Globus pallidus (tissue), 1 donor: Measurements from ENCODE around the gene TXNL1.

Experiments used
- DNase-seq: peaks from one replicate; pipeline ENCODE4 v3.0.0-alpha.2; 2015; ENCODE audit warnings: low spot score

The TXNL1 gene

DNA sequence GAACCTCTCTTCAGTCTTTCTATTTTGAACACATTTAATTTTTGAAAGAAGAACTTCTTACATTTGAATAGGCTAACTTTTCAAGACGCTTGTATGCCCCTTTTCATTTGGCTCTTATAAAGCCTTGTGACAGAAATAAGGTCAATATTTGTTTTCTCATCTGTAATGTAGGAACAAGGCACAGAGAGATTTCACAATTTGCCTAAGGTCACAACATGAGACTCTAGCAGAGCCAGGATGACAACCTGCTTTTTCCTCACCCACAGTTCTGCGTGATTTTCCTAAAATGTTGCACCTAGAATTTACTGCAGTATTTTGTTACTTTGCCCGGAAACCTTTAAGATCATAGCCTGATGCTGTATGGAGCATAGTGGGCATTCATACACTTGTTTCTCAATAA, 67.4 kb downstream of the TXNL1 start:
- DNase-seq, result no peak

GRCh38 chr18:56569416-56569815, 69.0 kb downstream of the TXNL1 start:
- DNase-seq, result peak; percentile 18

GRCh38 chr18:56568986-56569385, 69.4 kb downstream of the TXNL1 start:
- DNase-seq, result peak; percentile 33

GRCh38 chr18:56565551-56566345, 72.6 kb downstream of the TXNL1 start:
- DNase-seq, result no peak

- no peak for DNase-seq
Observed at GRCh38 chr18:56565046-56565445, 73.3 kb downstream of the TXNL1 start.

GRCh38 chr18:56563568-56563967, 74.8 kb downstream of the TXNL1 start:
- DNase-seq, result no peak

GRCh38 chr18:56562479-56562878, 75.9 kb downstream of the TXNL1 start:
- DNase-seq, result no peak

GRCh38 chr18:56560992-56561391, 77.4 kb downstream of the TXNL1 start:
- DNase-seq, result no peak

GRCh38 chr18:56559044-56559443, 79.3 kb downstream of the TXNL1 start:
- DNase-seq, result no peak

GRCh38 chr18:56556907-56557306, 81.5 kb downstream of the TXNL1 start:
- DNase-seq, result no peak

DNA sequence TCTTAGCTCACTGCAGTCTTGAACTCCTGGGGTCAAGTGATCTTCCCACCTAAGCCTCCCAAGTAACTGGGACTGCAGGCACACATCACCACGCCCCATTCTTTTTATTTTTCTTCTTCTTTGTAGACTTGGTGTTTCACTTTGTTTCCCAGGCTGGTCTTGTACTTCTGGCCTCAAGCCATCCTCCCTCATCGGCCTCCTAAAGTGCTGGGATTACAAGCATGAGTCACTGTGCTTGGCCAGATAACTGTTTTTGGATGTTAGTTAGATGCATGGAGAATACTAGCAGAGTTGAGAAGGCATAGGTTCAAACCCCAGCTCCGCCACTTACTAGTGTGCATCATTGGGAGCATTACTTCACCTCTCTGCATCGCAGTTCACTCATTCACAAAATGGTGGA, 88.3 kb downstream of the TXNL1 start:
- DNase-seq, result no peak
